Measurements from ENCODE around the gene UEVLD.

- TF ChIP-seq CTCF (IDR thresholded peaks at IDR 0.05 in 8 of 11, conservative IDR thresholded peaks at IDR 0.05 in 3 of 11) (no peak), POLR2AphosphoS5 (IDR thresholded peaks at IDR 0.05) (no peak)
These were observed 45.0 kb upstream of the UEVLD start for GRCh38 chr11:18633256-18634139.

Data from spleen (tissue), 7 donors.